Measurements from ENCODE around the gene ZXDC.

DNA sequence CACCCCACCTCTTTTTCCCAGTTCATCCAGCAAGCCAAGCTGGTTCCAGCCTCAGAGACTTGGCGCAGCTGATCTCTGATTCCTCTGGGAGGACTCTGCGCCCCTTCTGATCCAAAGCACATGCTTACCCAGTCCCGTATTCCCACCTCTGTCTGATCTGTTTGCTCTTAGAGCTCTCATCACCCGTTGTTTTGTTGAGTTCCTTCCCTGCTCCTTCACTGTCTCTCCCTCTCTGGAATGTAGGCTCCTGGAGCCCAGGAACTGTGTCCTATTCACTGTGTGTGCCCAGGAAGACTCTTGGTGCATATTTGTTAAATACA is 1.3 kb upstream of the ZXDC start:
- no peak for TF ChIP-seq CTCF (conservative IDR thresholded peaks at IDR 0.05; ENCODE audit: low read length)
- no peak for TF ChIP-seq EZH2phosphoT487 (IDR thresholded peaks at IDR 0.05; ENCODE audit: borderline replicate concordance)

Measured in Loucy (cell line).